ENCODE data around the gene UBTD1. TPM values are rescaled to one million over a fixed set of nuclear protein-coding genes. Genes with fewer than 3 reads are reported as not detected.
A peak's percentile ranks its signal among the peaks of the same experiment; 100 is the strongest.

The UBTD1 gene
- total and polyA plus RNA-seq, 7 experiments from 2014 or later = 0.94 to 4.2 (median 2.1) TPM

- ChIA-PET POLR2A (interaction anchor here (0.6 kb wide), 1 partner anchor 9 kb away, joined by 4 read pairs; no protein-coding TSS in a partner anchor), CTCF (no interaction called here)
- Mint-ChIP-seq H3K4me1 (peaks cover 3 to 26% (median 18%) of the 10 kb centered on the region in 7 donors), H3K4me3 (no peak overlapping the region), H3K36me3 (peaks cover 0 to 25% (median 13%) of the 10 kb centered on the region in 5 donors), H3K27me3 (no peaks in the 10 kb centered on the region), H3K9me3 (no peaks in the 10 kb centered on the region), H3K27ac (peak overlapping the region in 2 of 9 donors; percentile 62)
- intact Hi-C loops (cut with micrococcal nuclease) = loop anchor here in 1 of 2 donors (2.0 kb wide), 1 partner anchor 15 kb away; the partner anchor contains the start of genes MMS19 and UBTD1
- Histone ChIP-seq H3K27ac (ENCODE audit: low read depth, low read length) (no peak overlapping the region), H3K9me3 (ENCODE audit: control insufficient read depth in 2 of 3, low read length in 3 of 3) (no peaks in the 10 kb centered on the region), H3K36me3 (ENCODE audit: control insufficient read depth in 2 of 3, insufficient read depth in 3 of 3, low read length in 3 of 3) (peaks cover 9 to 46% (median 11%) of the 10 kb centered on the region in 3 experiments), H3K27me3 (ENCODE audit: control insufficient read depth in 2 of 2, insufficient read depth in 2 of 2, low read length in 2 of 2) (no peaks in the 10 kb centered on the region), H3K4me3 (ENCODE audit: low read length) (no peak overlapping the region), H3K4me1 (ENCODE audit: control insufficient read depth in 2 of 2, insufficient read depth in 2 of 2, low read length in 2 of 2) (no peaks in the 10 kb centered on the region)
- ATAC-seq = no peak
- DNase-seq = no peak
Measured at GRCh38 chr10:97483921-97484320, 14.8 kb upstream of the UBTD1 start.

DNA sequence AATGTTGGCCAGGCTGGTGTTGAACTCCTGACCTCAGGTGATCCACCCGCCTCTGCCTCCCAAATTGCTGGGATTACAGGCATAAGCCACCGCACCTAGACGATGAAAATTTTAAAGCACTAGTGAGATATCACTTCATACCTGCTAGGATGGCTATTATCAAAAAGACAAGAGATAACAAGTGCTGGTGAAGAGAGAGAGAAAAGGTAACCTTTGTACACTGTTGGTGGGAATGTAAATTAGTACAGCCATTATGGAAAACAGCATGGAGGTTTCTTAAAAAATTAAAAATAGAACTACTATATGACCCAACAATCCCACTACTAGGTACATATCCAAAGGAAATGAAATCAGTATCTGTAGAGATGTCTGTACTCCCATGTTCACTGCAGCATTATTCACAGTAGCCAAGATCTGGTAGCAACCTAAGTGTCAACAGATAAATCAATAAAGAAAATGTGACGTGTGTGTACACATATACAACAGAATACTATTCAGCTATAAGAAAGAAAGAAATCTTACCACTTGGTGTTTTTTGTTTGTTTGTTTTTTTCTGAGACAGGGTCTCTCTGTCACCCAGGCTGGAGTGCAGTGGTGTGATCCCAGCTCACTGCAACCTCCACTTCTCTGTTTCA lies 13.0 kb upstream of the UBTD1 start:
- no peaks in the 10 kb centered on the region for H3K27me3 ChIP-seq (ENCODE audit: control insufficient read depth in 2 of 2, insufficient read depth in 2 of 2, low read length in 2 of 2)
- H3K27ac ChIP-seq (ENCODE audit: low read depth, low read length) = no peak overlapping the region
- Mint-ChIP-seq H3K27me3 (no peaks in the 10 kb centered on the region), H3K27ac (peak overlapping the region in 1 of 9 donors; percentile 8), H3K4me3 (no peak overlapping the region), H3K4me1 (peaks cover 8 to 41% (median 35%) of the 10 kb centered on the region in 7 donors), H3K9me3 (no peaks in the 10 kb centered on the region), H3K36me3 (peaks cover 0 to 11% (median 7%) of the 10 kb centered on the region in 5 donors)
- no peaks in the 10 kb centered on the region for H3K9me3 ChIP-seq (ENCODE audit: control insufficient read depth in 2 of 3, low read length in 3 of 3)
- H3K36me3 ChIP-seq (ENCODE audit: control insufficient read depth in 2 of 3, insufficient read depth in 3 of 3, low read length in 3 of 3) = peaks cover 0 to 28% (median 6%) of the 10 kb centered on the region in 3 experiments
- ChIA-PET CTCF (no interaction called here), POLR2A (no interaction called here)
- no peak overlapping the region for H3K4me3 ChIP-seq (ENCODE audit: low read length)
- no peak for DNase-seq
- H3K4me1 ChIP-seq (ENCODE audit: control insufficient read depth in 2 of 2, insufficient read depth in 2 of 2, low read length in 2 of 2) = peaks cover 0 to 6% of the 10 kb centered on the region in 2 donors
- no peak for ATAC-seq
- intact Hi-C loops (cut with micrococcal nuclease) = no loop called here

DNA sequence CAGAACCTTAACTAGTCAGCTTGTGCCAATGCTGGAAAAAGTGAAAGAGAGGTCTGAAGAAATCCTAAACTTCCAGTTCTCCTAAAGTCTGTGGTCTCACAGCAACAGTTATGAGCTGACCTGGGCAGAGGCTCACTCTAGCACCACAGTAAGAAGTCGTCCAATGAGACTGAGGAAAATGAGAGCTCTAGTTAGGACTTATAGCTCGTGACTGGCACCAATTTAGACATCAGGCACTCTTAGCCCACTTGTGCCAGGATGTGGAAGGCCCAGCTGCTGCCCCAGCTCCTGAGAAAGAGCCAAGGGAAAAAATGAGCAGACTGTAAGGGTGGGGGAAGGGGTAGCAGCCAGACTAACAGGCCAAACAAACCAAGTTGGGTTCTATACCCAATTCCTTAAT lies 8.1 kb upstream of the UBTD1 start:
- Mint-ChIP-seq H3K27me3 (no peaks in the 10 kb centered on the region), H3K36me3 (peaks cover 0 to 4% (median 0%) of the 10 kb centered on the region in 5 donors), H3K4me1 (peaks cover 28 to 72% (median 57%) of the 10 kb centered on the region in 7 donors), H3K4me3 (peak overlapping the region in 5 of 10 donors; percentile 6 to 56 (median 27)), H3K27ac (peak overlapping the region in 6 of 9 donors; percentile 17 to 70 (median 55)), H3K9me3 (no peaks in the 10 kb centered on the region)
- DNase-seq = no peak
- peaks cover 0 to 13% (median 0%) of the 10 kb centered on the region in 3 experiments for H3K36me3 ChIP-seq (ENCODE audit: control insufficient read depth in 2 of 3, insufficient read depth in 3 of 3, low read length in 3 of 3)
- H3K27me3 ChIP-seq (ENCODE audit: control insufficient read depth in 2 of 2, insufficient read depth in 2 of 2, low read length in 2 of 2) = no peaks in the 10 kb centered on the region
- H3K27ac ChIP-seq (ENCODE audit: low read depth, low read length) = no peak overlapping the region
- intact Hi-C loops (cut with micrococcal nuclease) = loop anchor here in 1 of 2 donors (10.0 kb wide), 1 partner anchor 656 kb away; the partner anchor contains the start of gene LCOR
- peaks cover 4 to 25% of the 10 kb centered on the region in 2 donors for H3K4me1 ChIP-seq (ENCODE audit: control insufficient read depth in 2 of 2, insufficient read depth in 2 of 2, low read length in 2 of 2)
- no peak overlapping the region for H3K4me3 ChIP-seq (ENCODE audit: low read length)
- ChIA-PET CTCF (no interaction called here), POLR2A (interaction anchor here (1.1 to 1.5 kb wide), 2 partner anchors 9 to 64 kb away, joined by 3 read pairs; no protein-coding TSS in a partner anchor)
- no peak for ATAC-seq
- no peaks in the 10 kb centered on the region for H3K9me3 ChIP-seq (ENCODE audit: control insufficient read depth in 2 of 3, low read length in 3 of 3)

DNA sequence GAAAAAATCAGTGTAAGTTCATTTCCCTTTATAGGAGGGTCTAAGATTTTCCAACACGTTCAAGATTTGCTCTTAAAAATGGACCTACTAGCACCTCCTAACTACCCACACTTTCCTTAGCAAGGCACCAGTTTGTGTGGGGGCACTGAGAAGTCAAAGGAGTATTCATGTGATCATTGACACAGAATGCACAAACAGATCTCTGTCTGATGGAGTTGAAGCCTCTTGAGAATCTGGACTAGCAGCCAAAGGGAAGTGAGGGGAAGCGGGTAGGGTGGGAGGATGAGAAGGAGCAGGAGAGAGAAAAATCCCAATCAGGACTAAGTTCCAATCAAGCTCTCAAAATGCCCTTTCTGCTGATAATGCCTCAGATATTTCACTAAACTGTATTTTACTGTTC lies 4.6 kb upstream of the UBTD1 start:
- POLR2A ChIA-PET = interaction anchor here (1.4 to 1.6 kb wide), 2 partner anchors 9 to 17 kb away, joined by 4 to 5 read pairs; no protein-coding TSS in a partner anchor

GRCh38 chr10:97494863-97495506 lies 3.7 kb upstream of the UBTD1 start:
- peak overlapping the region; percentile 73 for H3K27ac ChIP-seq (ENCODE audit: low read depth, low read length)
- H3K27me3 ChIP-seq (ENCODE audit: control insufficient read depth in 2 of 2, insufficient read depth in 2 of 2, low read length in 2 of 2) = no peaks in the 10 kb centered on the region
- peak overlapping the region; percentile 49 to 98 (median 77) for H3K4me3 Mint-ChIP-seq
- peak overlapping the region; percentile 67 to 96 (median 89) for H3K27ac Mint-ChIP-seq
- no peaks in the 10 kb centered on the region for H3K9me3 ChIP-seq (ENCODE audit: control insufficient read depth in 2 of 3, low read length in 3 of 3)
- DNase-seq (peak in 7 of 9 donors; percentile 28 to 74 (median 58)), ATAC-seq (no peak)
- H3K4me3 ChIP-seq (ENCODE audit: low read length) = no peak overlapping the region
- peaks cover 0 to 11% (median 0%) of the 10 kb centered on the region in 3 experiments for H3K36me3 ChIP-seq (ENCODE audit: control insufficient read depth in 2 of 3, insufficient read depth in 3 of 3, low read length in 3 of 3)
- H3K4me1 ChIP-seq (ENCODE audit: control insufficient read depth in 2 of 2, insufficient read depth in 2 of 2, low read length in 2 of 2) = peaks cover 20 to 52% of the 10 kb centered on the region in 2 donors
- H3K36me3 Mint-ChIP-seq = peaks cover 0 to 2% (median 0%) of the 10 kb centered on the region in 5 donors
- peaks cover 0 to 5% (median under 1%) of the 10 kb centered on the region in 5 donors for H3K27me3 Mint-ChIP-seq
- intact Hi-C loops (cut with micrococcal nuclease) = loop anchor here (5.0 to 10.0 kb wide), 4 partner anchors 33 to 663 kb away; partner anchors contain the start of gene LCOR (in 2 of the 2)
- CTCF ChIA-PET = interaction anchor here (0.8 to 1.4 kb wide), 4 partner anchors 29 to 88 kb away, joined by 3 to 6 read pairs (median 4); no protein-coding TSS in a partner anchor
- peaks cover 34 to 70% (median 56%) of the 10 kb centered on the region in 7 donors for H3K4me1 Mint-ChIP-seq
- POLR2A ChIA-PET = interaction anchor here (0.8 to 1.6 kb wide), 3 partner anchors 8 to 70 kb away, joined by 4 to 5 read pairs (median 5); no protein-coding TSS in a partner anchor
- H3K9me3 Mint-ChIP-seq = no peaks in the 10 kb centered on the region

More for the DNA sequence above, 4.6 kb upstream of the UBTD1 start:
- intact Hi-C loops (cut with micrococcal nuclease) = loop anchor here in 1 of 2 donors (10.0 kb wide), 1 partner anchor 659 kb away; the partner anchor contains the start of gene LCOR
- ATAC-seq (no peak), DNase-seq (no peak)
- Histone ChIP-seq H3K27ac (ENCODE audit: low read depth, low read length) (peak overlapping the region; percentile 73), H3K4me1 (ENCODE audit: control insufficient read depth in 2 of 2, insufficient read depth in 2 of 2, low read length in 2 of 2) (peaks cover 18 to 45% of the 10 kb centered on the region in 2 donors), H3K36me3 (ENCODE audit: control insufficient read depth in 2 of 3, insufficient read depth in 3 of 3, low read length in 3 of 3) (peaks cover 0 to 11% (median 0%) of the 10 kb centered on the region in 3 experiments), H3K9me3 (ENCODE audit: control insufficient read depth in 2 of 3, low read length in 3 of 3) (no peaks in the 10 kb centered on the region), H3K27me3 (ENCODE audit: control insufficient read depth in 2 of 2, insufficient read depth in 2 of 2, low read length in 2 of 2) (no peaks in the 10 kb centered on the region), H3K4me3 (ENCODE audit: low read length) (no peak overlapping the region)
- CTCF ChIA-PET = interaction anchor here (1.4 kb wide), 1 partner anchor 60 kb away, joined by 6 read pairs; no protein-coding TSS in a partner anchor
- Mint-ChIP-seq H3K4me1 (peaks cover 37 to 75% (median 63%) of the 10 kb centered on the region in 7 donors), H3K27ac (peak overlapping the region in 7 of 9 donors; percentile 87 to 96 (median 93)), H3K4me3 (peak overlapping the region in 4 of 10 donors; percentile 12 to 98 (median 50)), H3K27me3 (no peaks in the 10 kb centered on the region), H3K36me3 (peaks cover 0 to 2% (median 0%) of the 10 kb centered on the region in 5 donors), H3K9me3 (no peaks in the 10 kb centered on the region)

DNA sequence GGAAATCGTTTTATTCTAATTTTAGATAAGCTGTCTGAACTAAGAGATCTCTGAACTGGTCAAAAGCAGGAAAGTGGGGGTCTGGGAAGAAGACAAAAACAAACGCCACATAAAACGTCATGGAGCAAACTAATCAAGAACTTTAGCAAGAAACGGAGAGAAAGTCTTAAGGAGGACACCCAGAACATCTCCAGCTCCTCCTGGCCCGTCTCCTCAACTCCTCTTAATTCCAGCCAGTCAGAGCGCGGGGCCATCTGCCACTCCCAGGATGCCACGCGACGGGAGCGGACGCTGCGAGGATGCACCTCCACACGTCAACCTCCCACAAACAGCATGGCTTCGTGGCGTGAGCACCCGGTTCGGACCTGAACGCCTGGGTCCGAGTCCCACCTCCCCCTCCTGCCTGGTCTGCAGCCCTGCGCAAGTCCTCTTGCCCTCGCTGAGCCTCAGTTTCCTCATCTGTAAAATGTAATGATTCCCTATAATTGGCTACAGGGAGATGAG lies 1.1 kb upstream of the UBTD1 start:
- Mint-ChIP-seq H3K36me3 (peaks cover 0 to 2% (median 0%) of the 10 kb centered on the region in 5 donors), H3K27me3 (peaks cover 0 to 30% (median 20%) of the 10 kb centered on the region in 5 donors), H3K9me3 (no peaks in the 10 kb centered on the region), H3K4me1 (peaks cover 28 to 69% (median 55%) of the 10 kb centered on the region in 7 donors), H3K4me3 (peak overlapping the region; percentile 85 to 99 (median 98)), H3K27ac (peak overlapping the region; percentile 94 to 98 (median 97))
- Histone ChIP-seq H3K36me3 (ENCODE audit: control insufficient read depth in 2 of 3, insufficient read depth in 3 of 3, low read length in 3 of 3) (peaks cover 0 to 11% (median 0%) of the 10 kb centered on the region in 3 experiments), H3K4me1 (ENCODE audit: control insufficient read depth in 2 of 2, insufficient read depth in 2 of 2, low read length in 2 of 2) (peaks cover 20 to 41% of the 10 kb centered on the region in 2 donors), H3K27me3 (ENCODE audit: control insufficient read depth in 2 of 2, insufficient read depth in 2 of 2, low read length in 2 of 2) (no peaks in the 10 kb centered on the region), H3K4me3 (ENCODE audit: low read length) (peak overlapping the region; percentile 96), H3K27ac (ENCODE audit: low read depth, low read length) (peak overlapping the region; percentile 81), H3K9me3 (ENCODE audit: control insufficient read depth in 2 of 3, low read length in 3 of 3) (no peaks in the 10 kb centered on the region)
- peak; percentile 22 to 79 (median 51) for DNase-seq
- CTCF ChIA-PET = no interaction called here
- intact Hi-C loops (cut with micrococcal nuclease) = loop anchor here (1.0 to 10.0 kb wide), 22 partner anchors 15 to 911 kb away; partner anchors contain the start of genes ARHGAP19 (in 2 of the 2), AVPI1 (in 2 of the 2), EXOSC1 (in 2 of the 2) and FRAT2 (in 2 of the 2)
- no peak for ATAC-seq
- POLR2A ChIA-PET = no interaction called here
